D721Med (cell line): ENCODE measurements around the gene BACE1.

Source experiments
- DNase-seq: peaks from one replicate; pipeline ENCODE4 v3.0.0; 2011; ENCODE audit warnings: low spot score; ENCODE audit not compliant: insufficient read length
- FAIRE-seq: peaks from 2 replicates; lab custom pipeline; 2011; peaks lifted over from hg19 to GRCh38; lab: Jason Lieb, UNC
- CTCF ChIP-seq: IDR thresholded peaks from 2 replicates; pipeline ENCODE4 v1.5.1; 2012; ENCODE audit warnings: mild to moderate bottlenecking, control low read depth; ENCODE audit not compliant: insufficient read depth; ENCODE audit errors: missing control alignments

Gene BACE1

DNA sequence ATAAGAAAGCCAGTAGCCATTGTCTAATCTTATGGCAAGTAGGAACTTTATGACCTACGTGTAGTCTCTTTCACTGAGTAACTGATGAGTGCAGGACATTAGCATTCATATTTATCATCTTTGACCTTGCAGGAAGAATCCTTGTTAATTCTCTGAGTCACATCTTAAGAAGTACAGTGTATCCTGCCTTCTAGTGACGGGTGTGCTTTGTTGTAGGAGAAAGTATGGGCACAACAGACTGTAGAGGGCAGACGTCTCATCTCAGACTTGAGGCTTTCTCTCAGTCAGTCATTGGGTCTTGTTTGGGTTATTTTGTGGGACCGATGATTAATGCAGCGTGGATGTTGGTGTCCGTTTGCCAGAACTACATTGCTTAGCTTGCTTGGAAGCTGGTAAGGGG lies 76.8 kb downstream of the BACE1 start:
- DNase-seq: no peak
- TF ChIP-seq CTCF: peak; percentile 7
- no peak for FAIRE-seq

DNA sequence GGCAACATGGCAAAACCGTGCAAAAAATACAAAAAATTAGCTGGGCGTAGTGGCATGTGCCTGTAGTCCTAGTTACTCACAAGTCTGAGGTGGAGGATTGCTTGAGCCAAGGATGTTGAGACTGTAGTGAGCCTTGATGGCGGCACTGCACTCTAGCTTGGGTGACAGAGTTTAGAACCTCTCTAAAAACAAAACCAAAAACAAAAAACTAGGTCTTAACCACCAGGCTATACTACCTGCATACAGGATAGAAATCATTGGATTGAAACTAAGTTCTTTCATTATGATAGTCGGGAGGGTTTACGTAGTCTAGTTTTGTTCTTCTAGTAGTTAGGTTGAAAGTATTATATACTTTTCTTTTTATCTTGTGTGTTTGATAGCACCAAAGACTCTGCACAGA lies 77.8 kb downstream of the BACE1 start:
- FAIRE-seq: no peak
- no peak for TF ChIP-seq CTCF

More for the DNA sequence above, 77.8 kb downstream of the BACE1 start:
- DNase-seq: no peak
